Stimulated activated CD4-positive, alpha-beta T cell treated with anti-CD3 and anti-CD28 coated beads, Interleukin-2, amount 100 ng/mL, for 4 hours (primary cell): ENCODE measurements around the gene CCDC77.
A peak's percentile ranks its signal among the peaks of the same experiment; 100 is the strongest.

Source experiments
- DNase-seq: peaks from one replicate; pipeline ENCODE4 v3.0.0-alpha.2; 2020; ENCODE audit warnings: low read depth

The CCDC77 gene

GRCh38 chr12:452667-453210 is 51.3 kb downstream of the CCDC77 start:
- no peak for DNase-seq

- DNase-seq = no peak
Measured at GRCh38 chr12:454833-455232, 53.4 kb downstream of the CCDC77 start.

DNA sequence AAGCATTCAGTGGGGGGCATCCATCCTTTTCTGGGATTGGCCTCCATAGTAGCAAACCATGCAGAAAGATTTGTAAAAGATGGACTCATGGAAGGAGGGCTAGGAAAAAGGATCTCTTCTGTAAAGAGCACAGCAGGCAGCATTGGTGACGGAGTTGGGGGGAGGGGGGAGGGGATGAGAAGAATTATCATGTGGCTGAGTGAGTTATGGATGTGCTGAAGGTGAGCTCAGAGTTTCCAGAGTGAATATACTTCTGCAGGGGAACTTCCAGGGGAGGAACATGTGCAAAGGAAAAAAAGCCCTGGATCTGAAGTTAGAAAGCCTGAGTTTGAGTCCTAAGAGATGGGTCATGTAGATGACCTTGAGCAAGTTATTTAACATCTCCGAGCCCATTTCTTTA is 54.4 kb downstream of the CCDC77 start:
- no peak for DNase-seq

DNA sequence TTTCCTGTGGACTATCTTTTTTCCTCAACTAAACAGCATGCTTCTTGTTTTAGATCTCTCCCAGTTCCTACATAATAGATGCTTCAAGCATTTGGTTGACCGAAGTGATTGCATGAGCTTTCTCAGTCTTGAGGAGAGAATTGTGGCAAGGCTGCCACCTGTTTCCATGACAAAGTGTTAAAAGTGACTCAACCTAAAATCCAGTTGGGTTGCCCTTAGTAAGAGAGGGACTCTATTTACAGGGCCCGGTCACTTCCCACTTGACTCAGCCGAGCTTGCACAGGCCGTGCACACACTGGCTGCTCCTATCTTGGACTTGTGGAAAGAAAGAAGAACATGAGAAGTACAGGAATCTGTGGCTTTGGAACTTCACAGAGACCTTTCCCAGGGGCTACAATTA is 56.2 kb downstream of the CCDC77 start:
- DNase-seq = no peak

DNA sequence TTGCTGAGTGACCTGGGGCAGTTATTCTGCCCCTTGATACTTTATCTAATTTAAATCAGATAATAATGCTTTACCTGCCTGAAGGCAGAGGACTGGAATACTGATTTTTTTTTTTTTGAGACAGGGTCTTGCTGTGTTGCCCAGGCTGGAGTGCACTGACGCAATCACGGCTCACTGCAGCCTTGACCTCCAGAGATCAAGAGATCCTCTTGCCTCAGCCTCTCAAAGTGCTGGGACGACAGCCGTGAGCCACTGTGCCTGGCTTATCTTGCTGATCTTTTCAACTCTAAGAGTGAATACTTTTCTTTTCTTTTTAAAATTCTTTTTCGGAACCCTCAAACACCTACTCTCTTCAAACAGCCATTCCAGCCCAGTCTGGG is 57.6 kb downstream of the CCDC77 start:
- DNase-seq = no peak

GRCh38 chr12:459430-460258 is 58.2 kb downstream of the CCDC77 start, which contains the start of gene B4GALNT3:
B4GALNT3 (plus strand) TSS chr12:459939; CDS start chr12:460377, 438 bp downstream.
- peak; percentile 14 for DNase-seq

DNA sequence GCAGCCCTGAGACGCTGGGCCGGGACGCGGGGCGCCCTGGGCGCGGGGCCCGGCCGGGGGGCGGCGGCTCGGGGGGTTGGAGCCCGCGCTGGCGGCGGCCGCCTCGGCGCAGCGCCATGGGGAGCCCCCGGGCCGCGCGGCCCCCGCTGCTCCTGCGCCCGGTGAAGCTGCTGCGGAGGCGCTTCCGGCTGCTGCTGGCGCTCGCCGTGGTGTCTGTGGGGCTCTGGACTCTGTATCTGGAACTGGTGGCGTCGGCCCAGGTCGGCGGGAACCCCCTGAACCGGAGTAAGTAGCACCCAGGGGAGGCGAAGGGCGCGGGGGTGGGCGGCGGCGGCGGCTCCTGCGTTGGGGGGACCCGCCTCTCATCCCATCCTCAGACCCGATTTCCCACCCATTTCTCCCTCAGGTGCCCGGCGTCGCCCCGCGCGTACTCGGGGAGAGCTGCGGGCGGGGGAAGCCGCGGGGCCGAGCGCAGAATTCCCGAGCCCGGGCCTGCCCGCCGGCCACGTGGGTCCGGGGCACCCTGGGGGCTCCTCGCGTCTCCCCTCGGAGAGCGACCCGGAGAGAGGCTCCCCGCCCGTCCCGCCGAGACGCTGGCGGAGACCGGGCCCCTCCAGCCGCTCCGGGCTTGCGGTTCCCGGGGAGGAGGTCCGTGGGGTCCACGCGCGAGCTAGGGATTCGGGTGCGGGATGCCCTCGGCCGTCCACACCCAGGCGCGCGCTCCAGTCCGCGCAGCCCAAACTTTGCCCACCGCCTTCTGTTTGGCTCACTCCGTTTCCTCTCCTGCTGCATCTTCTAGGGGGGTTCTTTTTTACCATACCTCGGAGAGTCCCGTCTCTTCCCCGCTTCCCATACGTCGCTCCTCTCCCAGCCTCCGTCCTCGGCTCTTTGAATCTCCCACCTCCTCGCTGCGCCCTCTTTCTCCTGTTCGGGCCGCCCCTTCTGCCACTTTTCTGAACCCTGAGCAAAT is 59.1 kb downstream of the CCDC77 start:
- peak; percentile 10 for DNase-seq

GRCh38 chr12:461425-461824 is 60.0 kb downstream of the CCDC77 start:
- DNase-seq = no peak

GRCh38 chr12:462936-463705 is 61.7 kb downstream of the CCDC77 start:
- no peak for DNase-seq

DNA sequence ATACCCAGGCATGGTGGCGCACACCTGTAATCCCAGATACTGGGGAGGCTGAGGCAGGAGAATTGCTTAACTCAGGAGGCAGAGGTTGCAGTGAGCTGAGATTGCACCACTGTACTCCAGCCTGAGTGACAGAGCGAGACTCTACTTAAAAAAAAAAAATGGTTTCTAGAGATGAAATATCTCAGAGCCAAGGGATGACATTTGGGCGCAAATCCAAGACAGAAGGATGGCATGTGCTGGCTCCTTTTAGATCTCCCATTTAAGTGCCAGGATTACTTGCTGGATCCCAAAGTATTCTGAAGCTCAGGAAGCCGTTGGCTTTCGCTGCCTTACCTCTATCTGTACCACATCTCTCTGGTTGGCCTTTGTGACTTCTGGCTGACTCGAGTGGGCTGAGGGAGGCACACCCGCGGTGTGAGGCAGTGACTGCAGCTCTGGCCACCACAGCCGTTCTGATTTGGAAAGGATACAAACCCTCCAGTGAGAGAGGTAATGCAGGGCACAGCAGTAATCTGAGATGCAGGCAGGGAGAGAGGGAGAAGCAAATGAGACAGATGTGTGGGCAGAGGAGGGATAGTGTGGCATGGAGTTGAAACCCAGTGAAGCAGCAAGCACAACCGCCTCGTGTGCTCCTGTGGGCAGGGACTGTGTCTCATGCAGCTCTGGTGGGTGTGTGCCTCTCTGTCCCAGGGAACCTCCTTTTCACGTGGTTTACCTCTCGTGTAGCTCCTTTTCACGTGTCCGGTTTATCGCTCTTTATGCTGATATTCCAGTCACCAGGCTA is 63.2 kb downstream of the CCDC77 start:
- DNase-seq = no peak

- DNase-seq = no peak
Measured at GRCh38 chr12:466039-466438, 64.6 kb downstream of the CCDC77 start.

- no peak for DNase-seq
Measured at GRCh38 chr12:466762-467161, 65.3 kb downstream of the CCDC77 start.

GRCh38 chr12:467591-467990 is 66.1 kb downstream of the CCDC77 start:
- no peak for DNase-seq

GRCh38 chr12:468671-469389 is 67.4 kb downstream of the CCDC77 start:
- DNase-seq = no peak

GRCh38 chr12:470133-470532 is 68.7 kb downstream of the CCDC77 start:
- no peak for DNase-seq

DNA sequence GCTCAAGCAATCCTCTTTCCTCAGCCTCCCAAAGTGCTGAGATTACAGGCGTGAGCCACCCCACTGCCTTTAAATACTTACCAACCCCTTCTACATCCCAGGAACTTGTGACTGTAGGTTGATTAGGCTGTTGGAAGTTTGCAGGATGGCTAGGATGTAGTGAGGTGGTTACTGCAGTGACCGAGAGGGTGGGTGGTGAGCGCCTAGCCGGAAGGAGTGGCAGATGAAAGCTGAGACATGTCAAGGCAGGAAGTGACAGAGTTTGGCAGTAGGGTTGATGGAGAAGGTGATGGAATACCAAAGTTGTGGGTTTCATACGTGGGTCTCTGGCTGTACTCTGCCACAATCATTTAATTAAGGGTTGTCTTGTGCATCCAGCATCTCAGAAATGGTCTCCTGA is 71.8 kb downstream of the CCDC77 start:
- no peak for DNase-seq

GRCh38 chr12:473863-474577 is 72.6 kb downstream of the CCDC77 start:
- DNase-seq = no peak

DNA sequence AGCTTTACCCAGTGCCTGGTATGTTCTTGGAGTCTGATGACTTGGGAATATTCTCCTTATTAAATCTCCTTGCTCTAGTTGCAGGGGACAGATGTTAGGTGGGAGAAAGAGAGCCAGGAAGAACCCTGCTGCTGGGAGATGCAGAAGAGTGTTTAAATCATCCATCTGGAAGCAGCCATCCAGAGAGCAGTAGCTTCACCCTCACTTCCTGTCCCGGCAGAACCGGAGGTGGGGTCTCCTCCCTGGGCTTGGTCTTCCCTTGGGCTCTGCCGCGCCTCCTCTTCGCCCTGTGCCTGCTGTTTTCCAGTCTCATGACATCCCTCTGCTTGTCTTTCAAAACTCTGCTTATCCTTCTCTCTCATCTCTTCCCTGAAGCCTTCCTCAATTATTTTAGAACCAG is 73.8 kb downstream of the CCDC77 start:
- DNase-seq = no peak

DNA sequence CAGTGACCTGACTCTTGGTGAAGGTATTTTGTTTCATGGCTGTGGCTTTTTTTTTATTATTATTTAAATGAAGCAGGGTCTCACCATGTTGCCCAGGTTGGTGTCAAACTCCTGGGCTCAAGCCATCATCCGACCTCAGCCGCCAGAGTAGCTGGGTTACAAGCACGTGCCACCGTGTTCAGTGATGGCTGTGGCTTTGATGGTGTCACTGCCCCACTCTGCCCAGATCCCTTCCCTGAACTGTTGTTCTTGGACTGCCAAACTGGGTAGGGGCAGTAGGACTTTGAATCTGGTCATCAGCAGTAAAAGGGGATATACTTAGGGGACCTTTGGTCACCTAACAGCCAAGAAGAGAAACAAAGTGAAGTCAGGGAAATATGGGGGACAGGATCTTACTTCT is 77.7 kb downstream of the CCDC77 start:
- DNase-seq = no peak
